Tibial artery (tissue), 4 donors: ENCODE results near the gene KREMEN2.

Source experiments
- DNase-seq, 2 donors: peaks; one replicate each; pipeline ENCODE4 v3.0.0-alpha.2; 2019
- H3K27ac ChIP-seq, 2 donors: fragments of 200-600 bp; sonication (generic) in 1 of 2; 1 replicate in 1 of 2; 2 replicates in 1 of 2; pipeline ENCODE4 v1.5.1; 2018 to 2019; ENCODE audit warnings: mild to moderate bottlenecking in 1 of 2
- H3K27me3 ChIP-seq, 2 donors: fragments of 200-600 bp; sonication (generic) in 1 of 2; one replicate each; pipeline versions ENCODE4 v1.5.1 to v1.6.0; 2016 to 2019
- H3K36me3 ChIP-seq, 3 donors: fragments of 200-600 bp; sonication (generic) in 2 of 3; one replicate each; pipeline ENCODE4 v1.5.1; 2016 to 2019; ENCODE audit warnings: mild to moderate bottlenecking in 2 of 3
- H3K4me1 ChIP-seq, 4 donors: fragments of 200-600 bp; sonication (generic) in 2 of 4; 1 replicate in 3 of 4; 2 replicates in 1 of 4; pipeline ENCODE4 v1.5.1; 2016 to 2019
- H3K4me3 ChIP-seq, 2 donors: fragments of 200-600 bp; sonication (generic) in 1 of 2; 1 replicate in 1 of 2; 2 replicates in 1 of 2; pipeline ENCODE4 v1.5.1; 2018 to 2019; ENCODE audit warnings: mild to moderate bottlenecking in 2 of 2
- H3K9me3 ChIP-seq, 3 donors: fragments of 200-600 bp; sonication (generic) in 1 of 3; one replicate each; pipeline ENCODE4 v1.5.1; 2016 to 2019
- CTCF ChIP-seq, 2 experiments: fragments of 200-600 bp in 1 of 2; fragments of 450-650 bp in 1 of 2; IDR thresholded peaks; one replicate each; pipeline ENCODE4 v1.5.1; 2017 to 2019; ENCODE audit warnings: antibody characterized with exemption in 2 of 2, mild to moderate bottlenecking in 1 of 2, moderate library complexity in 1 of 2
- intact Hi-C: fragments of 100-400 bp; cut with DNase I; formaldehyde crosslinking; loops from one replicate; pipeline ENCODE4 v1.15.0; 2023; ENCODE audit warnings: low total_unique reads

Gene KREMEN2

GRCh38 chr16:2952679-2953078 lies 11.4 kb upstream of the KREMEN2 start:
- DNase-seq = no peak
- no peak overlapping the region for H3K27ac ChIP-seq
- H3K4me3 ChIP-seq = no peak overlapping the region
- no peak for TF ChIP-seq CTCF (IDR thresholded peaks at IDR 0.05)
- intact Hi-C loops = no loop called here
- H3K27me3 ChIP-seq = peaks cover 0 to 39% of the 10 kb centered on the region in 2 donors
- H3K4me1 ChIP-seq = no peaks in the 10 kb centered on the region
- no peaks in the 10 kb centered on the region for H3K9me3 ChIP-seq
- H3K36me3 ChIP-seq = peaks cover 8 to 21% (median 15%) of the 10 kb centered on the region in 3 donors

DNA sequence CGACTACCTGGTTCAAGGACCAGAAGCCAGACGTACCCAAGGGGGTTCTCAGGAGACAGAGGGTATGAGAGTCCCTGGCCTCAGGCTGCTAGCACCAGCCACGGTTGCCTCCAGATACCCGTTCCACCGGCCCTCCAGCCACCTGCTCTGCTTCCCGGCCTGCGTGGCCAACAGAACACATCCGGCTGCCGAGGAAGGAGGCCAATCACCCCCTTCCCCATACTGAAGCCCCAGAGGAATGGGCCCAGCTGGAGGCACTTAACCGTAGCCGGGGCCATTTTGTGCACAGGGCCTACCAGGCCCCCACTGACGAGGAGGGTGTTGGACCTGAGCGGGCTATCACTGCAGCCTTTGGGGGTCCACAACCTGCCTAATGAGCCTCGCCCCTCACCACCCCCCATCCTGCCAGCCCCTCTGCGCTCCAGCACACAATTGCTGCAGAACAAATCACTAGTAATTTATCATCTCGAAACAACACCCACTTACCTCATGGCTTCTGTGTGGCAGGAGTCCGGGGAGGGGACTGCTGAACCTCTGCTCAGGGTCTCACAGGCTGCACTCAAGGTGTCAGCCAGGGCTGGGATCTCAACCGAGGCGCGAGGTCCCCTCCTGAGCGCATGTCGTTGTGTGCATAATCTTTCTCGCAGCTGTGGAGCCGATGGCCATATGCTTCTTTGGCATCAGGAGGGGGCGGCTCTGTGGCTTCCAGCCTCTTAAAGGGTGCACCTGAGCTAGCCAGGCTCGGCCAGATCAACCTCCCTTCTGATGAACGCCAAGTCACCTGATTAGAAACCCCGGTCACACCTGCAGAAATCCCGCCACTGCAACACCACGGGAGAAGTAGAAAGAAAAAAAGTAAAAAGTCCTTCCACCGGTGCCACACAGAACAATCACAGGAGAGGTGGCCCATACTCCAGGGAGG lies 10.1 kb upstream of the KREMEN2 start:
- intact Hi-C loops = no loop called here
- H3K9me3 ChIP-seq = no peaks in the 10 kb centered on the region
- H3K27me3 ChIP-seq = peaks cover 0 to 41% of the 10 kb centered on the region in 2 donors
- H3K4me1 ChIP-seq = no peaks in the 10 kb centered on the region
- H3K27ac ChIP-seq = no peak overlapping the region
- TF ChIP-seq CTCF (IDR thresholded peaks at IDR 0.05) = no peak
- no peak overlapping the region for H3K4me3 ChIP-seq
- DNase-seq = no peak
- H3K36me3 ChIP-seq = peaks cover 5 to 12% (median 10%) of the 10 kb centered on the region in 3 donors

DNA sequence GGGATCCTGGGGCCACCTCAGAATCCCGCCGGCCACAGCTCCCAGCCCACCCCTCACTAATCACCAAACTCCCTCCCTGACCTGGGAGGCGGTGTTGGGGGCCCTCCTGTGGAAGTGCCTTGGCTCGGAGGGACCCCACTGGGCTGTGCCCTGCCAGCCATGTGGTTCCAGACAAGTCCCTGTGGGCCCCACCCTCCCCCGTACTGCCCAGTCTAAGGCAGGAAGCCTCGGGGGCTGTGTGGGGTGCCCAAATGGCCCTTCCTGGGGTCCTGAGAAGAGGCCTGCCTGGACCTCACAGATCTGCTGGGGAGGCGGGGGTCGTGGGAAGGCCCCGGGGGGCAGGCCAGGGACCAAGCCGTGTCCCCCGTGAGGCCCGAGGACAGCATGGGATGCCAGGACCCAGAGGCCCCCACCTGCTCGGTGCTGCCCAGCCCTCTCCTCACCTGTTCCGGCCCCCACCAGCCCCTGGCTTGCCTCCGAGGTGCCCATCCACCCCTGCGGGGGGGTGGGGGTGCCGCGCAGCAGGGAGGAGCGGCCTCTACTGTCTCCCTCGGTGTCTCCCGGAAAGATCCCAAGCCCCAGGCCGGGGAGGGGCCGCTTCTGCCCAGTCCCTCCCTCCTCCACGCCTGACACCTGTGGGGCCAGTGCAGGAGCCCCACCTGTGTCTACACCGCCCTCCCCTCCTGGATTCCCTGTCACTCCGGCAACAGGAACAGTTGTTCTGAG lies 9.3 kb upstream of the KREMEN2 start:
- Histone ChIP-seq H3K27ac (no peak overlapping the region), H3K27me3 (peaks cover 0 to 48% of the 10 kb centered on the region in 2 donors), H3K36me3 (peaks cover 0 to 4% (median 2%) of the 10 kb centered on the region in 3 donors), H3K4me1 (no peaks in the 10 kb centered on the region), H3K9me3 (no peaks in the 10 kb centered on the region), H3K4me3 (no peak overlapping the region)
- no peak for DNase-seq
- intact Hi-C loops = no loop called here
- no peak for TF ChIP-seq CTCF (IDR thresholded peaks at IDR 0.05)

GRCh38 chr16:2955438-2955778 lies 8.7 kb upstream of the KREMEN2 start:
- intact Hi-C loops = no loop called here
- peaks cover 0 to 54% of the 10 kb centered on the region in 2 donors for H3K27me3 ChIP-seq

More at GRCh38 chr16:2955438-2955778, 8.7 kb upstream of the KREMEN2 start:
- H3K4me3 ChIP-seq = no peak overlapping the region
- H3K9me3 ChIP-seq = no peaks in the 10 kb centered on the region
- no peaks in the 10 kb centered on the region for H3K4me1 ChIP-seq
- H3K27ac ChIP-seq = no peak overlapping the region
- no peak for TF ChIP-seq CTCF (IDR thresholded peaks at IDR 0.05)
- H3K36me3 ChIP-seq = no peaks in the 10 kb centered on the region
- DNase-seq = no peak
